Pancreas (tissue), 10 donors: Measurements from ENCODE around the gene MYBPHL. TPM values are rescaled to one million over a fixed set of nuclear protein-coding genes. Genes with fewer than 3 reads are reported as not detected.

ENCODE experiments used
- ATAC-seq, 4 donors: fragments of 200-7000 bp; cut with Tn5 transposase; one replicate each; pipeline versions ENCODE4 v1.8.0 to v1.9.1; 2020; ENCODE audit warnings: mild to moderate bottlenecking in 4 of 4, moderate library complexity in 4 of 4
- DNase-seq, 6 donors: peaks; one replicate each; pipeline ENCODE4 v3.0.0-alpha.2; 2020
- FAIRE-seq: peaks from 2 replicates; lab custom pipeline; 2012; peaks lifted over from hg19 to GRCh38; lab: Jason Lieb, UNC
- H3K27ac ChIP-seq, 4 donors: fragments of 200-600 bp; sonication (generic); 1 replicate in 3 of 4; 2 replicates in 1 of 4; pipeline versions ENCODE4 v1.5.0 to v1.8.0; 2020
- H3K27me3 ChIP-seq, 4 donors: fragments of 200-600 bp; one replicate each; pipeline ENCODE4 v1.8.0; 2021
- H3K36me3 ChIP-seq, 3 donors: fragments of 200-600 bp; sonication (generic) in 1 of 3; one replicate each; pipeline versions ENCODE4 v1.5.0 to v1.8.0; 2020 to 2021
- H3K4me1 ChIP-seq, 3 donors: fragments of 200-600 bp; one replicate each; pipeline ENCODE4 v1.8.0; 2021
- H3K4me3 ChIP-seq, 4 donors: fragments of 200-600 bp; sonication (generic) in 2 of 4; one replicate each; pipeline versions ENCODE4 v1.5.0 to v1.8.0; 2020 to 2021
- H3K9me3 ChIP-seq, 4 donors: fragments of 200-600 bp; one replicate each; pipeline ENCODE4 v1.8.0; 2021
- CTCF ChIP-seq, 4 donors: fragments of 200-600 bp; sonication (generic) in 3 of 4; IDR thresholded peaks; one replicate each; pipeline versions ENCODE4 v1.5.0 to v1.8.0; 2021; ENCODE audit warnings: antibody characterized with exemption in 4 of 4
- WGBS, 2 donors: extraction: QIAGEN DNeasy Blood & Tissue Kit; methylation state at CpG; one replicate each; pipeline ENCODE4 v1.1.7; 2013; 5-methylcytosine and 5-hydroxymethylcytosine counted together
- intact Hi-C, 3 donors: fragments of 100-400 bp; cut with DNase I; formaldehyde crosslinking; loops; one replicate each; pipeline versions ENCODE4 v1.11.1 to v1.14.2; 2022
- polyA plus RNA-seq, 2 donors: library from polyadenylated mRNA; stranded (reverse); fragments of 200-250 nt; gene quantifications; one replicate each; pipeline ENCODE4 v1.2.3, GENCODE V29; 2013
- total RNA-seq, 6 donors: library from RNA; stranded (reverse); fragmentation: NEBNext Ultra II Directional in 4 of 6; extraction: Animal tissue kit (Norgen Biotek cat#: 25700) in 4 of 6; gene quantifications; one replicate each; pipeline versions ENCODE4 v1.2.1 to v1.2.4, GENCODE V29; 2021 to 2023
- donor health status: healthy with polysubstance abuse.
- donor health status: DM: no; HTN: no; CAD: no; lungs with moderate emphysema.
- donor health status: DM: no; HTN: no; CAD: no.
- donor health status: control.
- donor health status: control.
- donor health status: Bipolar disorder and iron deficiency.
- donor health status: DM: yes; HTN: yes; CAD: no.
- donor health status: DM: no; HTN: no; CAD: no.
- donor health status: DM: no; HTN: no; CAD: no.
- donor health status: DM: yes; HTN: yes; CAD: no.

MYBPHL gene
- total and polyA plus RNA-seq, 8 donors: 0.26 to 1.1 (median 0.27) TPM; not detected in 4

GRCh38 chr1:109282952-109283747 lies 23.7 kb downstream of the MYBPHL start, which contains the start of gene PSRC1:
TSS of gene PSRC1 (minus strand) at chr1:109283145.
- Histone ChIP-seq H3K27ac (peak within 1 kb of the TSS; percentile 61 to 91 (median 74)), H3K27me3 (no peaks in the 10 kb centered on the region), H3K9me3 (no peaks in the 10 kb centered on the region), H3K36me3 (no peaks in the 10 kb centered on the region), H3K4me3 (peak within 1 kb of the TSS; percentile 33 to 70 (median 48)), H3K4me1 (peaks cover 0 to 5% (median 0%) of the 10 kb centered on the region in 3 donors)
- ATAC-seq (peak; percentile 99 to 100 (median 100)), FAIRE-seq (no peak), DNase-seq (peak; percentile 93 to 98 (median 96))
- 1% methylated on average over 51 to 56 of the region's 56 CpGs for WGBS, 2 donors
- TF ChIP-seq CTCF (IDR thresholded peaks at IDR 0.05): peak in 2 of 4 donors; percentile 12 to 26
- intact Hi-C loops: no loop called here

GRCh38 chr1:109282497-109282951 lies 24.3 kb downstream of the MYBPHL start:
- Histone ChIP-seq H3K4me3 (peak overlapping the region; percentile 33 to 70 (median 48)), H3K9me3 (no peaks in the 10 kb centered on the region), H3K27me3 (no peaks in the 10 kb centered on the region), H3K27ac (no peak overlapping the region), H3K4me1 (peaks cover 0 to 6% (median 0%) of the 10 kb centered on the region in 3 donors), H3K36me3 (no peaks in the 10 kb centered on the region)
- DNase-seq (no peak), ATAC-seq (peak in 1 of 4 donors; percentile 3), FAIRE-seq (no peak)
- intact Hi-C loops: no loop called here
- 8 to 14% methylated on average over 10 of the region's 10 CpGs for WGBS, 2 donors
- no peak for TF ChIP-seq CTCF (IDR thresholded peaks at IDR 0.05)

- Histone ChIP-seq H3K27ac (no peak overlapping the region), H3K36me3 (no peaks in the 10 kb centered on the region), H3K9me3 (no peaks in the 10 kb centered on the region), H3K4me1 (peaks cover 0 to 11% (median 0%) of the 10 kb centered on the region in 3 donors), H3K4me3 (peak overlapping the region in 2 of 4 donors; percentile 33 to 70), H3K27me3 (no peaks in the 10 kb centered on the region)
- 72 to 73% methylated on average over 28 of the region's 28 CpGs for WGBS, 2 donors
- no peak for ATAC-seq
- FAIRE-seq: no peak
- intact Hi-C loops: no loop called here
- no peak for DNase-seq
- TF ChIP-seq CTCF (IDR thresholded peaks at IDR 0.05): no peak
Measured at GRCh38 chr1:109281680-109282496, 24.9 kb downstream of the MYBPHL start.

- intact Hi-C loops: no loop called here
- no peak for ATAC-seq
- no peaks in the 10 kb centered on the region for H3K36me3 ChIP-seq
- H3K9me3 ChIP-seq: no peaks in the 10 kb centered on the region
- H3K4me3 ChIP-seq: no peak overlapping the region
- FAIRE-seq: no peak
- 90 to 93% methylated on average over 12 of the region's 12 CpGs for WGBS, 2 donors
- no peaks in the 10 kb centered on the region for H3K27me3 ChIP-seq
- no peak for DNase-seq
- H3K4me1 ChIP-seq: peaks cover 0 to 11% (median 0%) of the 10 kb centered on the region in 3 donors
- H3K27ac ChIP-seq: no peak overlapping the region
- TF ChIP-seq CTCF (IDR thresholded peaks at IDR 0.05): no peak
Measured at GRCh38 chr1:109280862-109281261, 25.9 kb downstream of the MYBPHL start.
